ENCODE measurements around the gene LYPLAL1. TPM values are rescaled to one million over a fixed set of nuclear protein-coding genes. Genes with fewer than 3 reads are reported as not detected.
A peak's percentile ranks its signal among the peaks of the same experiment; 100 is the strongest.

The LYPLAL1 gene
- total and polyA plus RNA-seq, 2 of the 4 experiments (the other 2 are of a cell fraction): 4.8 to 7.5 TPM

DNA sequence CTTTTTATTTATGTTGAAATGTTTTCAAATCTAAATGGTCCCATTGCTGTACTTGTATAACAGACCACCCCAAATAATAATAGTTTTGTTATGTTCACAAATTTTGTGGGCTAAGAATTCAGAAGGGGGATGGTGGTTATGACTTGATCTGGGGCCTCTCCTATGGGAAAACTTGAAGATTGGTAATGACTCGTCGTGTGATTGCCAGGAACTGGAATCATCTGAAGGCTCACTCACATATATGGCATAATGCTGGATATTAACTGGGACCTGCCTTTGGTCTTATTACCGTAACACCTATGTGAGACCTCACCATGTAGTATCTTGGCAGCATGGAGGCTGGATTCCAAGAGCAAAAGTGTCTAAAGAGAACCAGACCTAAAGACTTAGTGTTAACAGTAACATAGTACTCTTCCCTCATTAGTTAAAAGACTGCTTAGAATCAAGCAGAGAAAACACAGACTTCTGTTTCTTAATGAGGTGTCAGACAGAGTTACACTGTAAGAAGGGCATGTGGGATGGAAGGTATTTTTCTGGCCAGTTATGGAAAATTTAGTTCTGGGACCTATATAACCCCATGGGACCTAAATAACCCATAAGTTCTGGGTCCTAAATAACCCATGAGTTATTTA is 11.9 kb downstream of the LYPLAL1 start:
- no TSS peak for BruUV-seq (replicated peaks)
- ChIA-PET POLR2A (ENCODE audit: unreplicated experiment) (no interaction called here), CTCF (no interaction called here)
- Histone ChIP-seq H3K23ac (ENCODE audit: low read depth, low read length) (peak overlapping the region; percentile 59; the same call in 1 of the 2 replicates), H3K4me1 (ENCODE audit: control insufficient read depth, insufficient read depth, low read length) (peaks cover 5% of the 10 kb centered on the region), H2BK120ac (ENCODE audit: low read depth, low read length) (no peak overlapping the region), H3K9me1 (ENCODE audit: insufficient read depth, low read length) (no peaks in the 10 kb centered on the region), H3K18ac (ENCODE audit: low read depth, low read length) (no peak overlapping the region), H3K56ac (ENCODE audit: extremely low read depth, insufficient read depth, low read length) (no peak overlapping the region), H2BK15ac (ENCODE audit: low read depth, low read length) (no peak overlapping the region; the same call in 2 of the 3 replicates), H2BK20ac (ENCODE audit: low read depth, low read length) (no peak overlapping the region; the same call in 1 of the 2 replicates), H3K4ac (ENCODE audit: low read depth, low read length) (no peak overlapping the region), H4K5ac (ENCODE audit: low read depth, low read length) (no peak overlapping the region), H4K20me1 (ENCODE audit: insufficient read depth, low read length) (no peaks in the 10 kb centered on the region), H3K4me2 (ENCODE audit: low read depth, low read length) (no peak overlapping the region), H3K9me3 (ENCODE audit: control insufficient read depth, insufficient read depth, low read length) (no peaks in the 10 kb centered on the region), H3K4me3 (ENCODE audit: insufficient read depth, low read depth, low read length) (no peak overlapping the region), H3K14ac (replicated peaks; ENCODE audit: low read depth, low read length) (no peak overlapping the region), H3K9ac (ENCODE audit: low read depth, low read length) (no peak overlapping the region), H2AFZ (replicated peaks; ENCODE audit: low read length, poor library complexity) (no peak overlapping the region), H3K27ac (ENCODE audit: insufficient read depth, low read length) (no peak overlapping the region), H4K91ac (ENCODE audit: insufficient read depth, low read depth, low read length) (no peak overlapping the region), H4K8ac (ENCODE audit: low read depth in 2 of 2, low read length in 2 of 2) (no peak overlapping the region), H2AK9ac (replicated peaks; ENCODE audit: low read depth, low read length, poor library complexity) (no peak overlapping the region), H3K27me3 (ENCODE audit: control insufficient read depth, insufficient read depth, low read length) (no peaks in the 10 kb centered on the region), H2BK5ac (ENCODE audit: low read depth, low read length, poor library complexity, severe bottlenecking) (no peak overlapping the region), H3K36me3 (ENCODE audit: control insufficient read depth, insufficient read depth, low read length) (peaks cover 5% of the 10 kb centered on the region; the same call in 1 of the 2 replicates), H2AK5ac (ENCODE audit: low read depth, low read length) (no peak overlapping the region), H3K79me1 (ENCODE audit: low read depth in 1 of 2, low read length in 2 of 2) (peaks cover 8 to 18% of the 10 kb centered on the region in 2 experiments)
- ATAC-seq (ENCODE audit: low read depth): no peak
- in situ Hi-C loops (cut with MboI; ENCODE audit: low sequenced_read_pairs) (no loop called here), intact Hi-C loops (cut with micrococcal nuclease) (loop anchor here (5.0 kb wide), 1 partner anchor 88 kb away; no protein-coding TSS in a partner anchor), dilution Hi-C loops (cut with HindIII; ENCODE audit: low sequenced_read_pairs, unreplicated experiment) (no loop called here)
- TF ChIP-seq, protein P1, sequence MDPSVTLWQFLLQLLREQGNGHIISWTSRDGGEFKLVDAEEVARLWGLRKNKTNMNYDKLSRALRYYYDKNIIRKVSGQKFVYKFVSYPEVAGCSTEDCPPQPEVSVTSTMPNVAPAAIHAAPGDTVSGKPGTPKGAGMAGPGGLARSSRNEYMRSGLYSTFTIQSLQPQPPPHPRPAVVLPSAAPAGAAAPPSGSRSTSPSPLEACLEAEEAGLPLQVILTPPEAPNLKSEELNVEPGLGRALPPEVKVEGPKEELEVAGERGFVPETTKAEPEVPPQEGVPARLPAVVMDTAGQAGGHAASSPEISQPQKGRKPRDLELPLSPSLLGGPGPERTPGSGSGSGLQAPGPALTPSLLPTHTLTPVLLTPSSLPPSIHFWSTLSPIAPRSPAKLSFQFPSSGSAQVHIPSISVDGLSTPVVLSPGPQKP (IDR thresholded peaks at IDR 0.05; ENCODE audit: borderline replicate concordance, low read depth, low read length): no peak
- TF ChIP-seq RCOR1 (IDR thresholded peaks at IDR 0.05; ENCODE audit: insufficient replicate concordance, low read length): no peak
- TF ChIP-seq MAFK (IDR thresholded peaks at IDR 0.05; ENCODE audit: low read depth, low read length): no peak
- no peak for TF ChIP-seq CHD1 (IDR thresholded peaks at IDR 0.05; ENCODE audit: low read depth, low read length)
- no CpG with 5 or more reads among the region's 3 CpGs for WGBS, 2 experiments (ENCODE audit: extremely low coverage in 2 of 2, insufficient read length in 1 of 2)
- DNase-seq: no peak

Measured in IMR-90 (cell line).